Measurements from ENCODE around the gene PHYH. TPM values are rescaled to one million over a fixed set of nuclear protein-coding genes. Genes with fewer than 3 reads are reported as not detected.

PHYH gene
- total RNA-seq, 4 donors from 2014 or later, result 107 to 147 (median 143) TPM

DNA sequence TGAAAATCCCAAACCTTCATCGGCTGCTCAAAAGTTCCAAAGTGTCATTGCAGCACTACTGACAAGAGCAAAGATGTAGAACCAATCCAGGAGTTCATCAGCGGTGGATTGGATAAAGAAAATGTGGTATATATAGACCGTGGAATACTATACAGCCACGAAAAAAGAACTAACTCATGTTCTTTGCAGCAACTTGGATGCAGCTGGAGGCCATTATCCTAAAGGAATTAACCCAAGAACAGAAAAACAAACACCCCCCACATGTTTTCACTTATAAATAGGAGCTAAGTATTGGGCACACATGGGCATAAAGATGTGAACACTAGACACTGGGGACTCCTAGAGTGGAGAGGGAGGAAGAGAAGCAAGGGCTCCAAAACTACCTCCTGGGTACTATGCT, 31.6 kb downstream of the PHYH start:
- DNase-seq, result no peak

GRCh38 chr10:13263591-13263990, 36.3 kb downstream of the PHYH start:
- intact Hi-C loops (cut with DNase I; ENCODE audit: low total_unique reads), result no loop called here

More for the DNA sequence above, 31.6 kb downstream of the PHYH start:
- TF ChIP-seq POLR2A (IDR thresholded peaks at IDR 0.05), result no peak
- TF ChIP-seq, protein P1, sequence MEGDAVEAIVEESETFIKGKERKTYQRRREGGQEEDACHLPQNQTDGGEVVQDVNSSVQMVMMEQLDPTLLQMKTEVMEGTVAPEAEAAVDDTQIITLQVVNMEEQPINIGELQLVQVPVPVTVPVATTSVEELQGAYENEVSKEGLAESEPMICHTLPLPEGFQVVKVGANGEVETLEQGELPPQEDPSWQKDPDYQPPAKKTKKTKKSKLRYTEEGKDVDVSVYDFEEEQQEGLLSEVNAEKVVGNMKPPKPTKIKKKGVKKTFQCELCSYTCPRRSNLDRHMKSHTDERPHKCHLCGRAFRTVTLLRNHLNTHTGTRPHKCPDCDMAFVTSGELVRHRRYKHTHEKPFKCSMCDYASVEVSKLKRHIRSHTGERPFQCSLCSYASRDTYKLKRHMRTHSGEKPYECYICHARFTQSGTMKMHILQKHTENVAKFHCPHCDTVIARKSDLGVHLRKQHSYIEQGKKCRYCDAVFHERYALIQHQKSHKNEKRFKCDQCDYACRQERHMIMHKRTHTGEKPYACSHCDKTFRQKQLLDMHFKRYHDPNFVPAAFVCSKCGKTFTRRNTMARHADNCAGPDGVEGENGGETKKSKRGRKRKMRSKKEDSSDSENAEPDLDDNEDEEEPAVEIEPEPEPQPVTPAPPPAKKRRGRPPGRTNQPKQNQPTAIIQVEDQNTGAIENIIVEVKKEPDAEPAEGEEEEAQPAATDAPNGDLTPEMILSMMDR (IDR thresholded peaks at IDR 0.05 in 4 of 5, conservative IDR thresholded peaks at IDR 0.05 in 1 of 5), result no peak
- Histone ChIP-seq H3K27me3 (no peaks in the 10 kb centered on the region), H3K27ac (no peak overlapping the region), H3K36me3 (no peaks in the 10 kb centered on the region), H3K4me1 (peaks cover 14 to 15% of the 10 kb centered on the region in 2 donors), H3K9me3 (no peaks in the 10 kb centered on the region), H3K4me3 (no peak overlapping the region)
- in situ Hi-C loops (cut with MboI; ENCODE audit: low sequenced_read_pairs in 4 of 4) (no loop called here), intact Hi-C loops (cut with DNase I; ENCODE audit: low total_unique reads) (no loop called here)
- ATAC-seq, result no peak

GRCh38 chr10:13262433-13262832, 37.4 kb downstream of the PHYH start:
- H3K4me3 ChIP-seq, result no peak overlapping the region
- intact Hi-C loops (cut with DNase I; ENCODE audit: low total_unique reads), result no loop called here
- in situ Hi-C loops (cut with MboI; ENCODE audit: low sequenced_read_pairs in 4 of 4), result no loop called here

More at GRCh38 chr10:13263591-13263990, 36.3 kb downstream of the PHYH start:
- H3K4me3 ChIP-seq, result no peak overlapping the region
- in situ Hi-C loops (cut with MboI; ENCODE audit: low sequenced_read_pairs in 4 of 4), result no loop called here
- TF ChIP-seq, protein P1 (IDR thresholded peaks at IDR 0.05 in 4 of 5, conservative IDR thresholded peaks at IDR 0.05 in 1 of 5), result no peak
- TF ChIP-seq POLR2A (IDR thresholded peaks at IDR 0.05), result no peak
- no peak overlapping the region for H3K27ac ChIP-seq
- no peak for DNase-seq
- ATAC-seq, result no peak
- H3K36me3 ChIP-seq, result no peaks in the 10 kb centered on the region
- H3K9me3 ChIP-seq, result no peaks in the 10 kb centered on the region
- no peaks in the 10 kb centered on the region for H3K4me1 ChIP-seq
- H3K27me3 ChIP-seq, result no peaks in the 10 kb centered on the region

DNA sequence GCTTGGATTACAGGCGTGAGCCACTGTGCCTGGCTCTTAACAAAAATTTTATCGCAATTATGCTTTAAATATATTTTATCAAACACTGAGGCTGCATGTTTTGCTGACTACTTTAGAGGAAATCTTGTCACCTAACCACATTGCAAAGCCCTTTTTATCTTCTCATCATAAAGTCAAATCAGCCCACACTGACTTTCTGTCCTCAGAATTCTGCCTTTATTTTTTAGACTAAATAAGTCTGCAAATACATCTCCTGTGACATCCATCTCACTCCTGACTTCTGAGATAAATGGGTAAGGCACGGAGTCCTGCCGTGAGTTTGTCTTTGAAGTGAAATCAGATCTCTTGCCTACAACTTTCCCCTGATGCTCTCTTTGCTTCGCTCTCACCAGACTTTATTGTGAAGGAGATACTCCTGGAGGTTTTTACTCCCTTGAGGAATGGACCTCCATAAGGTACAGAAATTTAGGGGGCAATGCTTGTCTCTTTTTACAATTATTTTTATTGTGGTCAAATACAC, 42.2 kb downstream of the PHYH start:
- Histone ChIP-seq H3K4me1 (no peaks in the 10 kb centered on the region), H3K36me3 (no peaks in the 10 kb centered on the region), H3K4me3 (no peak overlapping the region), H3K27me3 (no peaks in the 10 kb centered on the region), H3K27ac (no peak overlapping the region), H3K9me3 (no peaks in the 10 kb centered on the region)
- in situ Hi-C loops (cut with MboI; ENCODE audit: low sequenced_read_pairs in 4 of 4), result no loop called here
- DNase-seq (no peak), ATAC-seq (no peak)
- TF ChIP-seq, protein P1 (IDR thresholded peaks at IDR 0.05 in 4 of 5, conservative IDR thresholded peaks at IDR 0.05 in 1 of 5), result no peak
- TF ChIP-seq POLR2A (IDR thresholded peaks at IDR 0.05), result no peak
- intact Hi-C loops (cut with DNase I; ENCODE audit: low total_unique reads), result no loop called here

More at GRCh38 chr10:13262433-13262832, 37.4 kb downstream of the PHYH start:
- ATAC-seq (no peak), DNase-seq (no peak)
- Histone ChIP-seq H3K27ac (no peak overlapping the region), H3K36me3 (no peaks in the 10 kb centered on the region), H3K27me3 (no peaks in the 10 kb centered on the region), H3K4me1 (no peaks in the 10 kb centered on the region), H3K9me3 (no peaks in the 10 kb centered on the region)
- TF ChIP-seq POLR2A (IDR thresholded peaks at IDR 0.05), result no peak
- TF ChIP-seq, protein P1 (IDR thresholded peaks at IDR 0.05 in 4 of 5, conservative IDR thresholded peaks at IDR 0.05 in 1 of 5), result no peak

- intact Hi-C loops (cut with DNase I; ENCODE audit: low total_unique reads), result no loop called here
These were observed 43.2 kb downstream of the PHYH start for GRCh38 chr10:13256627-13257026.

More at GRCh38 chr10:13256627-13257026, 43.2 kb downstream of the PHYH start:
- H3K9me3 ChIP-seq, result no peaks in the 10 kb centered on the region
- no peaks in the 10 kb centered on the region for H3K27me3 ChIP-seq
- H3K27ac ChIP-seq, result no peak overlapping the region
- no peak overlapping the region for H3K4me3 ChIP-seq
- DNase-seq, result no peak
- no peaks in the 10 kb centered on the region for H3K36me3 ChIP-seq
- TF ChIP-seq, protein P1 (IDR thresholded peaks at IDR 0.05 in 4 of 5, conservative IDR thresholded peaks at IDR 0.05 in 1 of 5), result no peak
- no peak for TF ChIP-seq POLR2A (IDR thresholded peaks at IDR 0.05)
- H3K4me1 ChIP-seq, result no peaks in the 10 kb centered on the region
- ATAC-seq, result no peak
- in situ Hi-C loops (cut with MboI; ENCODE audit: low sequenced_read_pairs in 4 of 4), result no loop called here

Measured in gastrocnemius medialis (tissue), 4 donors.